ENCODE results near the gene CEACAM7.

The CEACAM7 gene

GRCh38 chr19:41734156-41734555, 46.1 kb upstream of the CEACAM7 start:
- H3F3A ChIP-seq (ENCODE audit: insufficient read depth, low read length), result no peaks in the 10 kb centered on the region
- no peaks in the 10 kb centered on the region for H3K9me2 ChIP-seq (ENCODE audit: low read depth, low read length)
- TF ChIP-seq, protein P1, sequence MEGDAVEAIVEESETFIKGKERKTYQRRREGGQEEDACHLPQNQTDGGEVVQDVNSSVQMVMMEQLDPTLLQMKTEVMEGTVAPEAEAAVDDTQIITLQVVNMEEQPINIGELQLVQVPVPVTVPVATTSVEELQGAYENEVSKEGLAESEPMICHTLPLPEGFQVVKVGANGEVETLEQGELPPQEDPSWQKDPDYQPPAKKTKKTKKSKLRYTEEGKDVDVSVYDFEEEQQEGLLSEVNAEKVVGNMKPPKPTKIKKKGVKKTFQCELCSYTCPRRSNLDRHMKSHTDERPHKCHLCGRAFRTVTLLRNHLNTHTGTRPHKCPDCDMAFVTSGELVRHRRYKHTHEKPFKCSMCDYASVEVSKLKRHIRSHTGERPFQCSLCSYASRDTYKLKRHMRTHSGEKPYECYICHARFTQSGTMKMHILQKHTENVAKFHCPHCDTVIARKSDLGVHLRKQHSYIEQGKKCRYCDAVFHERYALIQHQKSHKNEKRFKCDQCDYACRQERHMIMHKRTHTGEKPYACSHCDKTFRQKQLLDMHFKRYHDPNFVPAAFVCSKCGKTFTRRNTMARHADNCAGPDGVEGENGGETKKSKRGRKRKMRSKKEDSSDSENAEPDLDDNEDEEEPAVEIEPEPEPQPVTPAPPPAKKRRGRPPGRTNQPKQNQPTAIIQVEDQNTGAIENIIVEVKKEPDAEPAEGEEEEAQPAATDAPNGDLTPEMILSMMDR (IDR thresholded peaks at IDR 0.05; ENCODE audit: low read length), result no peak
- no peak for TF ChIP-seq EZH2 (IDR thresholded peaks at IDR 0.05; ENCODE audit: borderline replicate concordance, low read length)
- H3K27ac ChIP-seq (ENCODE audit: low read depth, low read length, poor library complexity, severe bottlenecking), result no peak overlapping the region
- no peaks in the 10 kb centered on the region for H3K4me1 ChIP-seq (ENCODE audit: insufficient read depth, low read length, severe bottlenecking)
- no peaks in the 10 kb centered on the region for H3K36me3 ChIP-seq (ENCODE audit: insufficient read depth, low read length)
- no peak overlapping the region for H3K4me3 ChIP-seq (ENCODE audit: low read depth, low read length, poor library complexity, severe bottlenecking)
- H3K9ac ChIP-seq (ENCODE audit: low read length), result no peak overlapping the region
- no peaks in the 10 kb centered on the region for H3K9me3 ChIP-seq (ENCODE audit: low read length)
- no peak overlapping the region for H2AFZ ChIP-seq (ENCODE audit: low read length)
- no peaks in the 10 kb centered on the region for H4K20me1 ChIP-seq (ENCODE audit: insufficient read depth, low read length)
- H3K4me2 ChIP-seq (ENCODE audit: low read length), result no peak overlapping the region
- no peaks in the 10 kb centered on the region for H3K79me2 ChIP-seq (ENCODE audit: insufficient read depth, low read length)
- no peaks in the 10 kb centered on the region for H3K27me3 ChIP-seq (ENCODE audit: insufficient read depth, low read length)

DNA sequence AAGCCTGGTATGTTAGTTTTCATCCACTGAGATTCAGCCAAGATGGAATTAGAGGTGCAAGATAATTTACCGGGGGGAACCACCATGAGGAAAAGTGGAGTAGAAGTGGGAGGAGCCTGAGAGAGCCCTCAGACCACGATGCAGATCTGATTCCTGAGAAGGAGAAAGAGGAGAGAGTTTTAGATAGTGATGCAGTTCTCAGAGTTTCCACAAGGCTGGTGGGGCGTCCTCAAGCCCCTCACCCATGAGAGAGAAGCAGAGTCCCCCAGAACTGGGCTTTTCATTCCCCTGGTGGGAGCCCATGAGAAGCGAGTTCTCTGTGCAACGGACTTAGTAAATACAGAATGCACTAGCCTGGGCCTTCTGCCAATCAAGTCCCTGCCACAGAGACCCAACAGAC, 38.4 kb upstream of the CEACAM7 start:
- Histone ChIP-seq H3K27ac (ENCODE audit: low read depth, low read length, poor library complexity, severe bottlenecking) (no peak overlapping the region), H3K4me2 (ENCODE audit: low read length) (no peak overlapping the region), H3K9me2 (ENCODE audit: low read depth, low read length) (no peaks in the 10 kb centered on the region), H3K79me2 (ENCODE audit: insufficient read depth, low read length) (no peaks in the 10 kb centered on the region), H3K4me3 (ENCODE audit: low read depth, low read length, poor library complexity, severe bottlenecking) (no peak overlapping the region), H3K9ac (ENCODE audit: low read length) (no peak overlapping the region), H4K20me1 (ENCODE audit: insufficient read depth, low read length) (no peaks in the 10 kb centered on the region), H3K9me3 (ENCODE audit: low read length) (no peaks in the 10 kb centered on the region), H2AFZ (ENCODE audit: low read length) (no peak overlapping the region), H3K36me3 (ENCODE audit: insufficient read depth, low read length) (no peaks in the 10 kb centered on the region), H3K4me1 (ENCODE audit: insufficient read depth, low read length, severe bottlenecking) (no peaks in the 10 kb centered on the region), H3K27me3 (ENCODE audit: insufficient read depth, low read length) (no peaks in the 10 kb centered on the region; the same call in 1 of the 2 replicates), H3F3A (ENCODE audit: insufficient read depth, low read length) (no peaks in the 10 kb centered on the region)
- TF ChIP-seq, protein P1 (IDR thresholded peaks at IDR 0.05; ENCODE audit: low read length), result no peak
- no peak for TF ChIP-seq EZH2 (IDR thresholded peaks at IDR 0.05; ENCODE audit: borderline replicate concordance, low read length)

GRCh38 chr19:41720103-41720502, 32.0 kb upstream of the CEACAM7 start:
- Histone ChIP-seq H2AFZ (ENCODE audit: low read length) (no peak overlapping the region), H3K36me3 (ENCODE audit: insufficient read depth, low read length) (no peaks in the 10 kb centered on the region), H3K79me2 (ENCODE audit: insufficient read depth, low read length) (no peaks in the 10 kb centered on the region), H3K9me2 (ENCODE audit: low read depth, low read length) (no peaks in the 10 kb centered on the region), H3K9ac (ENCODE audit: low read length) (no peak overlapping the region), H3K4me3 (ENCODE audit: low read depth, low read length, poor library complexity, severe bottlenecking) (no peak overlapping the region), H3K27ac (ENCODE audit: low read depth, low read length, poor library complexity, severe bottlenecking) (no peak overlapping the region), H3F3A (ENCODE audit: insufficient read depth, low read length) (no peaks in the 10 kb centered on the region), H3K9me3 (ENCODE audit: low read length) (no peaks in the 10 kb centered on the region), H3K4me2 (ENCODE audit: low read length) (no peak overlapping the region), H3K27me3 (ENCODE audit: insufficient read depth, low read length) (no peaks in the 10 kb centered on the region; the same call in 1 of the 2 replicates), H3K4me1 (ENCODE audit: insufficient read depth, low read length, severe bottlenecking) (no peaks in the 10 kb centered on the region), H4K20me1 (ENCODE audit: insufficient read depth, low read length) (no peaks in the 10 kb centered on the region)
- TF ChIP-seq, protein P1 (IDR thresholded peaks at IDR 0.05; ENCODE audit: low read length), result no peak
- no peak for TF ChIP-seq EZH2 (IDR thresholded peaks at IDR 0.05; ENCODE audit: borderline replicate concordance, low read length)

Measured in OCI-LY1 (cell line).